ENCODE measurements around the gene HNRNPF.
"Not testable (repeated sequence)": the region's sequence is repeated elsewhere in the genome, so short reads cannot be mapped to it uniquely, and the experiment has no call there.

The HNRNPF gene

GRCh38 chr10:43396061-43396927, 12.7 kb downstream of the HNRNPF start:
- peak overlapping the region; percentile 66 to 88 (median 76) for H3K4me3 ChIP-seq
- H4K20me1 ChIP-seq, result peaks cover 88 to 98% (median 96%) of the 10 kb centered on the region in 11 experiments
- H3K36me3 ChIP-seq, result peaks cover 49 to 88% (median 81%) of the 10 kb centered on the region in 11 experiments
- peaks cover 67 to 86% (median 79%) of the 10 kb centered on the region in 10 experiments for H3K4me1 ChIP-seq
- H3K9ac ChIP-seq, result peak overlapping the region; percentile 89 to 98 (median 95)
- peak overlapping the region; percentile 85 to 100 (median 96) for H3K4me2 ChIP-seq
- H3K27me3 ChIP-seq, result no peaks in the 10 kb centered on the region
- H3K27ac ChIP-seq, result peak overlapping the region; percentile 89 to 98 (median 96)
- H3K9me3 ChIP-seq (replicated peaks in 1 of 11), result no peaks in the 10 kb centered on the region
- no peak for TF ChIP-seq Cebpa-rat (IDR thresholded peaks at IDR 0.05)

- Histone ChIP-seq H3K27ac (peak overlapping the region; percentile 89 to 98 (median 96)), H3K4me3 (peak overlapping the region; percentile 66 to 88 (median 76)), H3K27me3 (no peaks in the 10 kb centered on the region), H3K9me3 (replicated peaks in 1 of 11) (no peaks in the 10 kb centered on the region), H3K36me3 (peaks cover 56 to 88% (median 81%) of the 10 kb centered on the region in 11 experiments), H3K4me2 (peak overlapping the region; percentile 85 to 99 (median 95)), H4K20me1 (peaks cover 88 to 98% (median 96%) of the 10 kb centered on the region in 11 experiments), H3K9ac (peak overlapping the region; percentile 89 to 98 (median 95)), H3K4me1 (peaks cover 60 to 84% (median 77%) of the 10 kb centered on the region in 10 experiments)
- TF ChIP-seq Cebpa-rat (IDR thresholded peaks at IDR 0.05), result no peak
Measured at GRCh38 chr10:43395571-43396060, 13.4 kb downstream of the HNRNPF start.

- peaks cover 59 to 88% (median 83%) of the 10 kb centered on the region in 11 experiments for H3K36me3 ChIP-seq
- peak overlapping the region; percentile 89 to 98 (median 95); a peak in 21 of 22 replicates for H3K9ac ChIP-seq
- peaks cover 88 to 98% (median 96%) of the 10 kb centered on the region in 11 experiments for H4K20me1 ChIP-seq
- no peaks in the 10 kb centered on the region for H3K9me3 ChIP-seq (replicated peaks in 1 of 11)
- H3K27ac ChIP-seq, result peak overlapping the region; percentile 89 to 98 (median 96); a peak in 17 of 22 replicates
- peak overlapping the region; percentile 66 to 88 (median 76); a peak in 19 of 20 replicates for H3K4me3 ChIP-seq
- no peaks in the 10 kb centered on the region for H3K27me3 ChIP-seq
- TF ChIP-seq Cebpa-rat (IDR thresholded peaks at IDR 0.05), result no peak
- peak overlapping the region; percentile 85 to 99 (median 95) for H3K4me2 ChIP-seq
- peaks cover 52 to 84% (median 71%) of the 10 kb centered on the region in 10 experiments for H3K4me1 ChIP-seq
Measured at GRCh38 chr10:43394868-43395267, 14.1 kb downstream of the HNRNPF start.

- H3K4me1 ChIP-seq, result peaks cover 41 to 76% (median 61%) of the 10 kb centered on the region in 10 experiments
- peak overlapping the region; percentile 89 to 98 (median 95); a peak in 19 of 22 replicates for H3K9ac ChIP-seq
- peak overlapping the region in 10 of 11 experiments; percentile 89 to 98 (median 96); a peak in 16 of 22 replicates for H3K27ac ChIP-seq
- H3K27me3 ChIP-seq, result no peaks in the 10 kb centered on the region
- H3K36me3 ChIP-seq, result peaks cover 61 to 88% (median 83%) of the 10 kb centered on the region in 11 experiments
- H3K4me3 ChIP-seq, result peak overlapping the region in 4 of 10 experiments; percentile 73 to 88 (median 80); a peak in 5 of 20 replicates
- peaks cover 88 to 98% (median 96%) of the 10 kb centered on the region in 11 experiments for H4K20me1 ChIP-seq
- peak overlapping the region; percentile 85 to 99 (median 95) for H3K4me2 ChIP-seq
- no peaks in the 10 kb centered on the region for H3K9me3 ChIP-seq (replicated peaks in 1 of 11)
- no peak for TF ChIP-seq Cebpa-rat (IDR thresholded peaks at IDR 0.05)
Measured at GRCh38 chr10:43393606-43394360, 15.2 kb downstream of the HNRNPF start.

- H4K20me1 ChIP-seq, result peaks cover 88 to 98% (median 96%) of the 10 kb centered on the region in 11 experiments
- H3K9me3 ChIP-seq (replicated peaks in 1 of 11); H3K27me3 ChIP-seq; H3K4me3 ChIP-seq: not testable (repeated sequence)
- peak overlapping the region in 6 of 11 experiments; percentile 95 to 98 (median 96); a peak in 11 of 22 replicates for H3K27ac ChIP-seq
- H3K9ac ChIP-seq, result peak overlapping the region in 10 of 11 experiments; percentile 6 to 98 (median 91); a peak in 11 of 22 replicates
- H3K4me1 ChIP-seq, result peaks cover 35 to 72% (median 55%) of the 10 kb centered on the region in 10 experiments
- peaks cover 67 to 88% (median 83%) of the 10 kb centered on the region in 11 experiments for H3K36me3 ChIP-seq
- H3K4me2 ChIP-seq, result peak overlapping the region in 9 of 11 experiments; percentile 10 to 99 (median 95); a peak in 15 of 22 replicates
Measured at GRCh38 chr10:43393186-43393585, 15.8 kb downstream of the HNRNPF start.

- H3K27me3 ChIP-seq, result no peaks in the 10 kb centered on the region
- peaks cover 71 to 88% (median 87%) of the 10 kb centered on the region in 11 experiments for H3K36me3 ChIP-seq
- H3K27ac ChIP-seq, result peak overlapping the region in 6 of 11 experiments; percentile 6 to 96 (median 9); a peak in 7 of 22 replicates
- H4K20me1 ChIP-seq, result peaks cover 88 to 98% (median 96%) of the 10 kb centered on the region in 11 experiments
- no peak overlapping the region for H3K4me3 ChIP-seq
- H3K4me2 ChIP-seq, result peak overlapping the region in 8 of 11 experiments; percentile 10 to 99 (median 94); a peak in 9 of 22 replicates
- H3K4me1 ChIP-seq, result peaks cover 31 to 70% (median 50%) of the 10 kb centered on the region in 10 experiments
- H3K9me3 ChIP-seq (replicated peaks in 1 of 11), result no peaks in the 10 kb centered on the region
- H3K9ac ChIP-seq, result peak overlapping the region in 9 of 11 experiments; percentile 6 to 98 (median 47); a peak in 12 of 22 replicates
- no peak for TF ChIP-seq Cebpa-rat (IDR thresholded peaks at IDR 0.05)
Measured at GRCh38 chr10:43392748-43393147, 16.2 kb downstream of the HNRNPF start.

- peaks cover 100% of the 10 kb centered on the region in 11 experiments for H4K20me1 ChIP-seq
- TF ChIP-seq Cebpa-rat (IDR thresholded peaks at IDR 0.05), result no peak
- H3K9me3 ChIP-seq (replicated peaks in 1 of 11), result no peaks in the 10 kb centered on the region
- peak overlapping the region in 2 of 11 experiments; percentile 4 to 32; a peak in 3 of 22 replicates for H3K4me2 ChIP-seq
- peaks cover 31 to 76% (median 50%) of the 10 kb centered on the region in 10 experiments for H3K4me1 ChIP-seq
- peak overlapping the region in 5 of 11 experiments; percentile 2 to 95 (median 16); a peak in 6 of 22 replicates for H3K27ac ChIP-seq
- no peaks in the 10 kb centered on the region for H3K27me3 ChIP-seq
- H3K4me3 ChIP-seq, result no peak overlapping the region
- peak overlapping the region; percentile 8 to 98 (median 33); a peak in 13 of 22 replicates for H3K9ac ChIP-seq
- H3K36me3 ChIP-seq, result peaks cover 84 to 100% (median 100%) of the 10 kb centered on the region in 11 experiments
Measured at GRCh38 chr10:43391496-43391895, 17.5 kb downstream of the HNRNPF start.

- H3K27me3 ChIP-seq, result no peaks in the 10 kb centered on the region
- peaks cover 91 to 100% (median 100%) of the 10 kb centered on the region in 11 experiments for H3K36me3 ChIP-seq
- TF ChIP-seq Cebpa-rat (IDR thresholded peaks at IDR 0.05), result no peak
- peak overlapping the region in 2 of 11 experiments; percentile 2 to 11; a peak in 2 of 22 replicates for H3K4me2 ChIP-seq
- H3K4me1 ChIP-seq, result peaks cover 31 to 75% (median 44%) of the 10 kb centered on the region in 10 experiments
- no peaks in the 10 kb centered on the region for H3K9me3 ChIP-seq (replicated peaks in 1 of 11)
- no peak overlapping the region for H3K4me3 ChIP-seq
- peak overlapping the region in 7 of 11 experiments; percentile 21 to 98 (median 35); a peak in 8 of 22 replicates for H3K9ac ChIP-seq
- H3K27ac ChIP-seq, result peak overlapping the region in 1 of 11 experiments; percentile 32; a peak in 1 of 22 replicates
- H4K20me1 ChIP-seq, result peaks cover 100% of the 10 kb centered on the region in 11 experiments
Measured at GRCh38 chr10:43390759-43391158, 18.2 kb downstream of the HNRNPF start.

Measured in BLaER1 treated with 17β-estradiol and CSF1 and Interleukin-3, amounts not matched to agents 10 nM and 100 nM (cell line).